ENCODE results near the gene EMILIN2. TPM values are rescaled to one million over a fixed set of nuclear protein-coding genes. Genes with fewer than 3 reads are reported as not detected.

The EMILIN2 gene
- total and polyA plus RNA-seq, 2 donors (not counting 1 experiment from before 2014, with no cell fraction given), result 2.5 to 48.2 TPM

GRCh38 chr18:2821695-2822094 is 25.1 kb upstream of the EMILIN2 start:
- Histone ChIP-seq H3K4me2 (replicated peaks; ENCODE audit: low read depth, low read length, poor library complexity, severe bottlenecking) (no peak overlapping the region), H4K20me1 (ENCODE audit: control insufficient read depth, insufficient read depth, low read length, poor library complexity, severe bottlenecking) (no peaks in the 10 kb centered on the region), H3K36me3 (replicated peaks in 1 of 2; ENCODE audit: control extremely low read depth in 1 of 2, control insufficient read depth in 1 of 2, extremely low read depth in 1 of 2, insufficient read depth in 2 of 2, low read length in 1 of 2) (no peaks in the 10 kb centered on the region), H3K27ac (ENCODE audit: low read length in 2 of 2) (no peak overlapping the region), H3K27me3 (replicated peaks in 1 of 4; ENCODE audit: control extremely low read depth in 1 of 4, control insufficient read depth in 3 of 4, insufficient read depth in 4 of 4, low read length in 3 of 4) (no peaks in the 10 kb centered on the region), H3K79me2 (ENCODE audit: control insufficient read depth, insufficient read depth, low read length) (no peaks in the 10 kb centered on the region), H3K4me3 (ENCODE audit: control extremely low read depth in 1 of 5, extremely low read depth in 1 of 5, insufficient read depth in 1 of 5, low read depth in 2 of 5, low read length in 4 of 5) (no peak overlapping the region), H3K9me3 (ENCODE audit: control extremely low read depth in 1 of 3, control insufficient read depth in 2 of 3, insufficient read depth in 1 of 3, low read length in 2 of 3) (peaks cover 0 to 5% (median 1%) of the 10 kb centered on the region in 3 donors), H2AFZ (ENCODE audit: insufficient read depth, low read depth, low read length, poor library complexity, severe bottlenecking) (no peak overlapping the region), H3K9ac (ENCODE audit: low read length) (no peak overlapping the region), H3K4me1 (ENCODE audit: control insufficient read depth in 2 of 2, insufficient read depth in 2 of 2, low read length in 2 of 2) (no peaks in the 10 kb centered on the region)
- H3K9me3 Mint-ChIP-seq (ENCODE audit: insufficient read depth), result peaks cover 2% of the 10 kb centered on the region
- no peaks in the 10 kb centered on the region for H3K4me1 Mint-ChIP-seq
- ATAC-seq (ENCODE audit: low read depth) (no peak), DNase-seq (no peak)
- ChIA-PET CTCF (no interaction called here), POLR2A (no interaction called here)
- WGBS (ENCODE audit: insufficient coverage), result 100% methylated on average over 1 of the region's 2 CpGs
- no peak overlapping the region for H3K4me3 Mint-ChIP-seq
- intact Hi-C loops (cut with micrococcal nuclease), result no loop called here
- TF ChIP-seq CTCF (IDR thresholded peaks at IDR 0.05), result no peak
- no peak for TF ChIP-seq EZH2 (IDR thresholded peaks at IDR 0.05; ENCODE audit: borderline replicate concordance, insufficient read depth, low read depth, low read length, poor library complexity, severe bottlenecking)
- peak overlapping the region; percentile 7 for H3K27ac Mint-ChIP-seq
- H3K27me3 Mint-ChIP-seq, result no peaks in the 10 kb centered on the region

GRCh38 chr18:2822213-2822921 is 24.4 kb upstream of the EMILIN2 start:
- Histone ChIP-seq H4K20me1 (ENCODE audit: control insufficient read depth, insufficient read depth, low read length, poor library complexity, severe bottlenecking) (no peaks in the 10 kb centered on the region), H3K27ac (ENCODE audit: low read length in 2 of 2) (no peak overlapping the region), H3K27me3 (replicated peaks in 1 of 4; ENCODE audit: control extremely low read depth in 1 of 4, control insufficient read depth in 3 of 4, insufficient read depth in 4 of 4, low read length in 3 of 4) (no peaks in the 10 kb centered on the region), H3K9me3 (ENCODE audit: control extremely low read depth in 1 of 3, control insufficient read depth in 2 of 3, insufficient read depth in 1 of 3, low read length in 2 of 3) (peaks cover 0 to 5% (median 1%) of the 10 kb centered on the region in 3 donors), H3K4me2 (replicated peaks; ENCODE audit: low read depth, low read length, poor library complexity, severe bottlenecking) (no peak overlapping the region), H3K4me3 (ENCODE audit: control extremely low read depth in 1 of 5, extremely low read depth in 1 of 5, insufficient read depth in 1 of 5, low read depth in 2 of 5, low read length in 4 of 5) (no peak overlapping the region), H3K79me2 (ENCODE audit: control insufficient read depth, insufficient read depth, low read length) (no peaks in the 10 kb centered on the region), H3K9ac (ENCODE audit: low read length) (no peak overlapping the region), H3K36me3 (replicated peaks in 1 of 2; ENCODE audit: control extremely low read depth in 1 of 2, control insufficient read depth in 1 of 2, extremely low read depth in 1 of 2, insufficient read depth in 2 of 2, low read length in 1 of 2) (no peaks in the 10 kb centered on the region), H3K4me1 (ENCODE audit: control insufficient read depth in 2 of 2, insufficient read depth in 2 of 2, low read length in 2 of 2) (no peaks in the 10 kb centered on the region), H2AFZ (ENCODE audit: insufficient read depth, low read depth, low read length, poor library complexity, severe bottlenecking) (no peak overlapping the region)
- CTCF ChIA-PET, result no interaction called here
- 92% methylated on average over 2 of the region's 6 CpGs for WGBS (ENCODE audit: insufficient coverage)
- ATAC-seq (ENCODE audit: low read depth) (no peak), DNase-seq (no peak)
- POLR2A ChIA-PET, result no interaction called here
- H3K4me3 Mint-ChIP-seq, result no peak overlapping the region
- TF ChIP-seq CTCF (IDR thresholded peaks at IDR 0.05), result no peak
- no peak for TF ChIP-seq EZH2 (IDR thresholded peaks at IDR 0.05; ENCODE audit: borderline replicate concordance, insufficient read depth, low read depth, low read length, poor library complexity, severe bottlenecking)
- intact Hi-C loops (cut with micrococcal nuclease), result no loop called here
- H3K27me3 Mint-ChIP-seq, result no peaks in the 10 kb centered on the region
- peaks cover 2% of the 10 kb centered on the region for H3K9me3 Mint-ChIP-seq (ENCODE audit: insufficient read depth)
- no peaks in the 10 kb centered on the region for H3K4me1 Mint-ChIP-seq
- H3K27ac Mint-ChIP-seq, result no peak overlapping the region
